Measurements from ENCODE around the gene CX3CR1. TPM values are rescaled to one million over a fixed set of nuclear protein-coding genes. Genes with fewer than 3 reads are reported as not detected.

CX3CR1 gene
- total and polyA plus RNA-seq, 7 donors = 0.10 to 0.68 (median 0.28) TPM; not detected in 2

GRCh38 chr3:39219702-39220101 lies 60.1 kb downstream of the CX3CR1 start:
- intact Hi-C loops (cut with DNase I) = no loop called here

GRCh38 chr3:39216176-39216790 lies 63.6 kb downstream of the CX3CR1 start:
- H3K9me3 ChIP-seq = no peaks in the 10 kb centered on the region
- H3K4me3 ChIP-seq = no peak overlapping the region
- no peak overlapping the region for H3K27ac ChIP-seq
- no peaks in the 10 kb centered on the region for H3K36me3 ChIP-seq
- no peaks in the 10 kb centered on the region for H3K4me1 ChIP-seq
- peaks cover 0 to 3% (median 0%) of the 10 kb centered on the region in 3 donors for H3K27me3 ChIP-seq
- WGBS, 2 donors = 69 to 87% methylated on average over 2 of the region's 2 CpGs
- no peak for TF ChIP-seq POLR2AphosphoS5 (IDR thresholded peaks at IDR 0.05)
- no peak for TF ChIP-seq CTCF (IDR thresholded peaks at IDR 0.05)
- no peak for TF ChIP-seq EP300 (IDR thresholded peaks at IDR 0.05)
- TF ChIP-seq POLR2A (IDR thresholded peaks at IDR 0.05) = no peak
- DNase-seq = no peak
- intact Hi-C loops (cut with DNase I) = no loop called here

More at GRCh38 chr3:39219702-39220101, 60.1 kb downstream of the CX3CR1 start:
- Histone ChIP-seq H3K36me3 (no peaks in the 10 kb centered on the region), H3K4me3 (no peak overlapping the region), H3K9me3 (no peaks in the 10 kb centered on the region), H3K27ac (no peak overlapping the region), H3K4me1 (no peaks in the 10 kb centered on the region), H3K27me3 (peaks cover 0 to 3% (median 0%) of the 10 kb centered on the region in 3 donors)
- WGBS, 2 donors = 87 to 90% methylated on average over 3 of the region's 3 CpGs
- TF ChIP-seq POLR2AphosphoS5 (IDR thresholded peaks at IDR 0.05) (no peak), CTCF (IDR thresholded peaks at IDR 0.05) (no peak), EP300 (IDR thresholded peaks at IDR 0.05) (no peak), POLR2A (IDR thresholded peaks at IDR 0.05) (no peak)
- no peak for DNase-seq

GRCh38 chr3:39213613-39214012 lies 66.2 kb downstream of the CX3CR1 start:
- TF ChIP-seq POLR2AphosphoS5 (IDR thresholded peaks at IDR 0.05) (no peak), CTCF (IDR thresholded peaks at IDR 0.05) (no peak), EP300 (IDR thresholded peaks at IDR 0.05) (no peak), POLR2A (IDR thresholded peaks at IDR 0.05) (no peak)
- Histone ChIP-seq H3K9me3 (no peaks in the 10 kb centered on the region), H3K4me3 (no peak overlapping the region), H3K4me1 (no peaks in the 10 kb centered on the region), H3K27me3 (peaks cover 0 to 3% (median 0%) of the 10 kb centered on the region in 3 donors), H3K36me3 (no peaks in the 10 kb centered on the region), H3K27ac (no peak overlapping the region)
- intact Hi-C loops (cut with DNase I) = no loop called here
- 73 to 76% methylated on average over 2 of the region's 2 CpGs for whole genome bisulfite sequencing, 2 donors
- no peak for DNase-seq

Other genes starting within 250 kb of the CX3CR1 start
- gene SCN11A, start 228.1 kb downstream of the CX3CR1 start, total RNA-seq = 1 to 10 TPM in 3 of 4 donors, under 1 TPM in 1; 0.82 to 3.0 (median 2.2) TPM
- under 1 TPM in 2 of 3 donors, not detected in 1; under 0.01 to 0.57 TPM for gene SCN11A, start 228.1 kb downstream of the CX3CR1 start, polyA plus RNA-seq
- gene WDR48, start 228.0 kb downstream of the CX3CR1 start, total RNA-seq = 10 to 100 TPM; 37.4 to 50.2 (median 40.7) TPM
- 10 to 100 TPM; 15.3 to 16.8 (median 16.6) TPM for gene WDR48, start 228.0 kb downstream of the CX3CR1 start, polyA plus RNA-seq
- 10 to 100 TPM; 43.5 to 49.9 (median 48.9) TPM for gene GORASP1, start 172.4 kb downstream of the CX3CR1 start, total RNA-seq
- 10 to 100 TPM; 35.4 to 54.5 (median 40.7) TPM for gene GORASP1, start 172.4 kb downstream of the CX3CR1 start, polyA plus RNA-seq
- 1 to 10 TPM; 2.9 to 7.1 (median 4.4) TPM for gene TTC21A, start 172.4 kb downstream of the CX3CR1 start, total RNA-seq
- 1 to 10 TPM in 2 of 3 donors, under 1 TPM in 1; 0.60 to 6.0 (median 2.8) TPM for gene TTC21A, start 172.4 kb downstream of the CX3CR1 start, polyA plus RNA-seq
- gene CSRNP1, start 126.4 kb downstream of the CX3CR1 start, total RNA-seq = 100 to 1,000 TPM in 1 of 4 donors, 10 to 100 TPM in 3; 12.8 to 135 (median 21.9) TPM
- gene CSRNP1, start 126.4 kb downstream of the CX3CR1 start, polyA plus RNA-seq = 10 to 100 TPM; 15.6 to 26.7 (median 16.9) TPM
- under 1 TPM in 1 of 4 donors, not detected in 3; 0.54 TPM for gene XIRP1, start 87.4 kb downstream of the CX3CR1 start, total RNA-seq
- 1 to 10 TPM in 1 of 3 donors, under 1 TPM in 2; 0.25 to 1.2 (median 0.69) TPM for gene XIRP1, start 87.4 kb downstream of the CX3CR1 start, polyA plus RNA-seq
- not detected for gene CCR8, start 49.7 kb upstream of the CX3CR1 start, total RNA-seq
- gene CCR8, start 49.7 kb upstream of the CX3CR1 start, polyA plus RNA-seq = under 1 TPM in 1 of 3 donors, not detected in 2; 0.93 TPM
- 10 to 100 TPM; 25.8 to 32.6 (median 27.5) TPM for gene SLC25A38, start 103.3 kb upstream of the CX3CR1 start, total RNA-seq
- 10 to 100 TPM; 33.1 to 39.0 (median 36.4) TPM for gene SLC25A38, start 103.3 kb upstream of the CX3CR1 start, polyA plus RNA-seq
- 1,000 to 10,000 TPM; 1,024 to 1,538 (median 1,324) TPM for gene RPSA, start 126.7 kb upstream of the CX3CR1 start, total RNA-seq
- gene RPSA, start 126.7 kb upstream of the CX3CR1 start, polyA plus RNA-seq = 1,000 to 10,000 TPM; 1,714 to 2,115 (median 1,937) TPM
- gene MOBP, start 187.6 kb upstream of the CX3CR1 start, total RNA-seq = not detected
- under 1 TPM in 1 of 3 donors, not detected in 2; 0.60 TPM for gene MOBP, start 187.6 kb upstream of the CX3CR1 start, polyA plus RNA-seq